GM18873 (cell line): ENCODE measurements around the gene CD248.
"Not testable (repeated sequence)": the region's sequence is repeated elsewhere in the genome, so short reads cannot be mapped to it uniquely, and the experiment has no call there.

ENCODE experiments used
- ATAC-seq: cut with Tn5 transposase; IDR thresholded peaks from one replicate; pipeline ENCODE4 v1.9.1; 2021; ENCODE audit warnings: mild to moderate bottlenecking, moderate library complexity, moderate number of reproducible peaks; ENCODE audit not compliant: unreplicated experiment, low FRiP score

The CD248 gene

GRCh38 chr11:66316849-66317251 is at the start of gene CD248:
TSS of gene CD248 (minus strand) at chr11:66317044. CDS start at chr11:66317027, 17 bp downstream.
- ATAC-seq: no peak

- no peak for ATAC-seq
These were observed 49.1 kb upstream of the CD248 start for GRCh38 chr11:66365711-66366619.

- ATAC-seq: no peak
These were observed 48.3 kb upstream of the CD248 start for GRCh38 chr11:66365166-66365565.

GRCh38 chr11:66363805-66364535 is 47.1 kb upstream of the CD248 start:
- ATAC-seq: no peak

- no peak for ATAC-seq
These were observed 46.4 kb upstream of the CD248 start for GRCh38 chr11:66363187-66363601.

GRCh38 chr11:66362481-66363147 is 45.8 kb upstream of the CD248 start:
- ATAC-seq: no peak

- no peak for ATAC-seq
These were observed 44.7 kb upstream of the CD248 start for GRCh38 chr11:66361502-66361941.

- ATAC-seq: no peak
These were observed 43.7 kb upstream of the CD248 start for GRCh38 chr11:66360406-66361073.

- no peak for ATAC-seq
These were observed 42.8 kb upstream of the CD248 start for GRCh38 chr11:66359662-66360087.

- ATAC-seq: not testable (repeated sequence)
These were observed 33.9 kb upstream of the CD248 start for GRCh38 chr11:66350560-66351235.

- ATAC-seq: no peak
These were observed 32.2 kb upstream of the CD248 start for GRCh38 chr11:66349084-66349386.

- no peak for ATAC-seq
These were observed 30.8 kb upstream of the CD248 start, which contains the start of gene B4GAT1 for GRCh38 chr11:66347425-66348276. TSS of gene B4GAT1 (minus strand) at chr11:66347629. CDS start at chr11:66347545, 84 bp downstream.

GRCh38 chr11:66346476-66347424 is 29.9 kb upstream of the CD248 start:
- no peak for ATAC-seq

GRCh38 chr11:66345316-66345649 is 28.4 kb upstream of the CD248 start:
- peak; percentile 6 for ATAC-seq

- peak; percentile 66 for ATAC-seq
These were observed 27.9 kb upstream of the CD248 start, which contains the start of gene BRMS1 for GRCh38 chr11:66344550-66345315. TSS of gene BRMS1 (minus strand) at chr11:66345104. CDS start at chr11:66342234, 2,870 bp downstream.

GRCh38 chr11:66343176-66343575 is 26.3 kb upstream of the CD248 start:
- ATAC-seq: no peak

- no peak for ATAC-seq
These were observed 24.8 kb upstream of the CD248 start for GRCh38 chr11:66341502-66342126.
